ENCODE results near the gene HELZ2. TPM values are rescaled to one million over a fixed set of nuclear protein-coding genes. Genes with fewer than 3 reads are reported as not detected.
A peak's percentile ranks its signal among the peaks of the same experiment; 100 is the strongest.

The HELZ2 gene
- total RNA-seq, 1 experiment from 2014 or later = 33.4 TPM

DNA sequence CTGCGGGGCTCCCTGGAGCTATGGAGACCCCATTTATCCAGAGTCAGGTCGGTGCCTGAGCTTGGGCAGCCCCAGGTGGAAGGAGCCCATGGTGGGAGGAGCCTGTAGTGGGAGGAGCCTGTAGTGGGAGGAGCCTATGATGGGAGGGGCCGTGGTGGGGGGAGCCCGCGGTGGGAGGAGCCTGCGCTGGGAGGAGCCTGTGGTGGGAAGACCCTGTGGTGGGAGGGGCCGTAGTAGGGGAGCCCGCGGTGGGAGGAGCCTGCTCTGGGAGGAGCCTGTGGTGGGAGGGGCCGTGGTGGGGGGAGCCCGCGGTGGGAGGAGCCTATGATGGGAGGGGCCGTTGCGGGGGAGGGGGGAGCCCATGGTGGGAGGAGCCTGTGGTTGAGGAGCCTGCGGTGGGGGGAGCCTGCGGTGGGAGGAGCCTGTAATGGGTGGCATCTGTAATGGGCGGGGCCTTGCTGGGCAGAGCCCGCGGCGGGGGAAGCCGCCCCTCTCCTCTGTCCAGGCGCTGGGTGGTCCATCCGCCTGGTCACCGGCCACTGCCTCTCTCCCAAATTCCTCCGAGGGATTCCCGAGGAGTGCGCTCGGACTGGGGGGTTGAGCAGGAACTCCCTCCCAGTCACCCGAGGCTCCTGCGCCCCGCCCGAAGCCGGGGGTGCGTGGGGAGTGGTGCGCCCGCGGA lies 20.6 kb downstream of the HELZ2 start:
- POLR2A ChIA-PET (ENCODE audit: unreplicated experiment) = no interaction called here
- Histone ChIP-seq H3K9me3 (ENCODE audit: low read length) (no peaks in the 10 kb centered on the region), H3K79me2 (ENCODE audit: low read length) (no peaks in the 10 kb centered on the region), H2AFZ (ENCODE audit: low read length) (peak overlapping the region; percentile 99), H3K4me2 (ENCODE audit: low read length) (peak overlapping the region; percentile 100), H3K9me2 (replicated peaks; ENCODE audit: low read length) (no peaks in the 10 kb centered on the region), H3K4me3 (ENCODE audit: low read length) (peak overlapping the region; percentile 89), H4K20me1 (ENCODE audit: low read length) (no peaks in the 10 kb centered on the region), H3K9ac (ENCODE audit: low read length) (peak overlapping the region; percentile 67), H3K27me3 (ENCODE audit: low read length) (no peaks in the 10 kb centered on the region), H3F3A (ENCODE audit: low read length, unreplicated experiment) (no peaks in the 10 kb centered on the region), H3K4me1 (ENCODE audit: insufficient read depth, low read length) (peaks cover 7% of the 10 kb centered on the region), H3K27ac (ENCODE audit: low read length) (no peak overlapping the region), H3K36me3 (ENCODE audit: low read depth, low read length) (no peaks in the 10 kb centered on the region)
- TF ChIP-seq EZH2 (IDR thresholded peaks at IDR 0.05; ENCODE audit: low read length, unreplicated experiment) = no peak
- TF ChIP-seq, protein P1, sequence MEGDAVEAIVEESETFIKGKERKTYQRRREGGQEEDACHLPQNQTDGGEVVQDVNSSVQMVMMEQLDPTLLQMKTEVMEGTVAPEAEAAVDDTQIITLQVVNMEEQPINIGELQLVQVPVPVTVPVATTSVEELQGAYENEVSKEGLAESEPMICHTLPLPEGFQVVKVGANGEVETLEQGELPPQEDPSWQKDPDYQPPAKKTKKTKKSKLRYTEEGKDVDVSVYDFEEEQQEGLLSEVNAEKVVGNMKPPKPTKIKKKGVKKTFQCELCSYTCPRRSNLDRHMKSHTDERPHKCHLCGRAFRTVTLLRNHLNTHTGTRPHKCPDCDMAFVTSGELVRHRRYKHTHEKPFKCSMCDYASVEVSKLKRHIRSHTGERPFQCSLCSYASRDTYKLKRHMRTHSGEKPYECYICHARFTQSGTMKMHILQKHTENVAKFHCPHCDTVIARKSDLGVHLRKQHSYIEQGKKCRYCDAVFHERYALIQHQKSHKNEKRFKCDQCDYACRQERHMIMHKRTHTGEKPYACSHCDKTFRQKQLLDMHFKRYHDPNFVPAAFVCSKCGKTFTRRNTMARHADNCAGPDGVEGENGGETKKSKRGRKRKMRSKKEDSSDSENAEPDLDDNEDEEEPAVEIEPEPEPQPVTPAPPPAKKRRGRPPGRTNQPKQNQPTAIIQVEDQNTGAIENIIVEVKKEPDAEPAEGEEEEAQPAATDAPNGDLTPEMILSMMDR (conservative IDR thresholded peaks at IDR 0.05; ENCODE audit: low read depth, low read length) = no peak
- TF ChIP-seq EZH2phosphoT487 (IDR thresholded peaks at IDR 0.05; ENCODE audit: borderline replicate concordance, low read length) = no peak
- ATAC-seq = peak; percentile 68
- intact Hi-C loops (cut with micrococcal nuclease) = no loop called here
- peak; percentile 83 for DNase-seq
- CTCF ChIA-PET = no interaction called here
- no TSS peak for BruUV-seq (replicated peaks)

DNA sequence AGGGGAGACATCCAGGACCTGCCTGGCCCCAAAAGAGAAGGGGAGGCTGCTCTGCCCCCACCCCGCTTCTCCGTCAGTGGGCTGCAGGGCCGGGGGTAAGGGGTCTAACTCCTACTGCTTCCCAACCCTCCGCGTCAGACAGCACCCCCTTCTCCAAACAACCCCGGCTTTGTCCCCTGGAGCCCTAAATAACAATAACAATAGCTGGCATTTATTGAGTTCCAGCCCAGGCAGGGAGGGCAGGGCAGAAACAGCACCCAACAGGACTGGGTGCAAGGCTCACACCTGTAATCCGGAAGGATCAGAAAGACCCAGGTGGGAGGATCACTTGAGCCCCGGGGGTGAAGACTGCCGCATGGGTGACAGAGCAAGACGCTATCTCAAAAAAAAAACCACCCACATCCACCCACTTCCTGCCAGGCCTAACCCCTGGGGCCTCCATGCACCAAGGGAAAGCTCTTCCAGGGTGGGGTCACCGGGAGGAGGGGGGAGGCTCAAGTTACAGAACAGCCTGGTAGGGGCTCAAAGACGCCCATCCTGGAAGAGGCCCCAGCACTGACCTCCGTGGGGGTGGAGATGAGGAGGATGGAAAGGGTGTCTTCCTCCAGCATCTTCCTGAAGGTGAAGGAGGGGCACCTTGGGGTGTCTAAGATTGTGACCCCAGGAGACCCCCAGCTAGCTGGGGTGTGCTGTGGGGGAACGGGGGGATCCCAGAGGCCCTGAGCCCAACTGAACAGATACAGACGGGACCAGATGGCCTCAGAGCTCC lies 21.4 kb downstream of the HELZ2 start:
- BruUV-seq (replicated peaks) = TSS peak; percentile 26
- ChIA-PET CTCF (no interaction called here), POLR2A (ENCODE audit: unreplicated experiment) (no interaction called here)
- Histone ChIP-seq H3K4me1 (ENCODE audit: insufficient read depth, low read length) (peaks cover 15% of the 10 kb centered on the region), H3K4me3 (ENCODE audit: low read length) (no peak overlapping the region), H3K9ac (ENCODE audit: low read length) (no peak overlapping the region), H3F3A (ENCODE audit: low read length, unreplicated experiment) (no peaks in the 10 kb centered on the region), H3K79me2 (ENCODE audit: low read length) (no peaks in the 10 kb centered on the region), H3K9me2 (replicated peaks; ENCODE audit: low read length) (no peaks in the 10 kb centered on the region), H2AFZ (ENCODE audit: low read length) (0 out of 2 replicates have a peak overlapping the region, but pooled peaks have one; percentile 21), H3K27me3 (ENCODE audit: low read length) (no peaks in the 10 kb centered on the region), H4K20me1 (ENCODE audit: low read length) (no peaks in the 10 kb centered on the region), H3K36me3 (ENCODE audit: low read depth, low read length) (no peaks in the 10 kb centered on the region), H3K27ac (ENCODE audit: low read length) (no peak overlapping the region), H3K9me3 (ENCODE audit: low read length) (no peaks in the 10 kb centered on the region), H3K4me2 (ENCODE audit: low read length) (0 out of 2 replicates have a peak overlapping the region, but pooled peaks have one; percentile 5)
- DNase-seq = peak; percentile 18
- TF ChIP-seq, protein P1 (conservative IDR thresholded peaks at IDR 0.05; ENCODE audit: low read depth, low read length) = no peak
- TF ChIP-seq EZH2 (IDR thresholded peaks at IDR 0.05; ENCODE audit: low read length, unreplicated experiment) = no peak
- no peak for TF ChIP-seq EZH2phosphoT487 (IDR thresholded peaks at IDR 0.05; ENCODE audit: borderline replicate concordance, low read length)
- intact Hi-C loops (cut with micrococcal nuclease) = no loop called here
- no peak for ATAC-seq

DNA sequence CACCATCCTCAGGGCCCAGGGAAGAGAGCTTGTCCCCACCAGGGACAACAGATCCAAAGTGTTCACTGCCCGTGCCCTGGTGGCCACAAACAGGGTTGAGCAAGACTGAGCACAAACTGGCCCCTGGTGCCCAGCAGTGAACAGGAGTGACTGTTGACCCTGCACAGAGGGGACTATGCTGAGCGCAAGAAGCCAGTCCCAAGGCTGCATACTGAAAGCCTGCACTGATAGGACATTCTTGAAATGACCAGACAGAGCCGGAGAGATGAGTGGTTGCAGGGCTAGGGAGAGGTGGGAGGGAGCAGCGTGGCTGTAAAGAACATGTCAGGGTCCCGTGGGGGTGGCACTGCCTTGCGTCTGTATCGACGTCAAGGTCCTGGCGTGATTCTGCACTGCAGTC lies 23.0 kb downstream of the HELZ2 start:
- no peaks in the 10 kb centered on the region for H3K79me2 ChIP-seq (ENCODE audit: low read length)
- peaks cover 16% of the 10 kb centered on the region for H3K4me1 ChIP-seq (ENCODE audit: insufficient read depth, low read length)
- DNase-seq (no peak), ATAC-seq (no peak)
- no peak overlapping the region for H3K27ac ChIP-seq (ENCODE audit: low read length)
- H3F3A ChIP-seq (ENCODE audit: low read length, unreplicated experiment) = no peaks in the 10 kb centered on the region
- TF ChIP-seq, protein P1 (conservative IDR thresholded peaks at IDR 0.05; ENCODE audit: low read depth, low read length) = no peak
- TF ChIP-seq EZH2phosphoT487 (IDR thresholded peaks at IDR 0.05; ENCODE audit: borderline replicate concordance, low read length) = no peak
- H3K9ac ChIP-seq (ENCODE audit: low read length) = no peak overlapping the region
- CTCF ChIA-PET = no interaction called here
- no peaks in the 10 kb centered on the region for H3K36me3 ChIP-seq (ENCODE audit: low read depth, low read length)
- intact Hi-C loops (cut with micrococcal nuclease) = no loop called here
- H2AFZ ChIP-seq (ENCODE audit: low read length) = no peak overlapping the region
- no peak overlapping the region for H3K4me3 ChIP-seq (ENCODE audit: low read length)
- H3K9me2 ChIP-seq (replicated peaks; ENCODE audit: low read length) = no peaks in the 10 kb centered on the region
- no peaks in the 10 kb centered on the region for H4K20me1 ChIP-seq (ENCODE audit: low read length)
- H3K4me2 ChIP-seq (ENCODE audit: low read length) = no peak overlapping the region
- POLR2A ChIA-PET (ENCODE audit: unreplicated experiment) = no interaction called here
- BruUV-seq (replicated peaks) = no TSS peak
- H3K9me3 ChIP-seq (ENCODE audit: low read length) = no peaks in the 10 kb centered on the region
- no peaks in the 10 kb centered on the region for H3K27me3 ChIP-seq (ENCODE audit: low read length)

All from PC-3 (cell line).